Mesothelial cell of epicardium (in vitro differentiated cells): ENCODE results near the gene ZNF740. TPM values are rescaled to one million over a fixed set of nuclear protein-coding genes. Genes with fewer than 3 reads are reported as not detected.

Source experiments
- DNase-seq, 2 experiments: peaks; one replicate each; pipeline ENCODE4 v3.0.0; 2021; ENCODE audit warnings: low spot score in 2 of 2; ENCODE audit not compliant: unreplicated experiment in 2 of 2
- H3K27ac Mint-ChIP-seq: 2 replicates; pipeline ENCODE4 v1.8.0; 2021; ENCODE audit warnings: mixed read lengths
- H3K27me3 Mint-ChIP-seq: 2 replicates; pipeline ENCODE4 v1.8.0; 2021; ENCODE audit warnings: low read depth, mixed read lengths
- H3K36me3 Mint-ChIP-seq: 2 replicates; pipeline ENCODE4 v1.8.0; 2021; ENCODE audit warnings: mixed read lengths
- H3K4me1 Mint-ChIP-seq: 2 replicates; pipeline ENCODE4 v1.8.0; 2021; ENCODE audit warnings: mixed read lengths
- H3K4me3 Mint-ChIP-seq: 2 replicates; pipeline ENCODE4 v1.8.0; 2021; ENCODE audit warnings: mild to moderate bottlenecking, moderate library complexity, mixed read lengths
- H3K9me3 Mint-ChIP-seq: 2 replicates; pipeline ENCODE4 v1.8.0; 2021; ENCODE audit warnings: mixed read lengths
- CTCF ChIP-seq: fragments of 200-600 bp; sonication (generic); IDR thresholded peaks from one replicate; pipeline ENCODE4 v1.5.0; 2021; ENCODE audit warnings: antibody characterized with exemption; ENCODE audit not compliant: unreplicated experiment
- total RNA-seq: library from RNA; stranded (reverse); gene quantifications from 3 replicates; pipeline ENCODE4 v1.2.1, GENCODE V29; 2021

The ZNF740 gene
- total RNA-seq, 1 donor from 2014 or later = 97.5 TPM

GRCh38 chr12:53224897-53225634 is 44.5 kb downstream of the ZNF740 start:
- DNase-seq = no peak
- no peaks in the 10 kb centered on the region for H3K9me3 Mint-ChIP-seq
- H3K4me3 Mint-ChIP-seq = peak overlapping the region; percentile 29
- H3K27me3 Mint-ChIP-seq = no peaks in the 10 kb centered on the region
- no peak for TF ChIP-seq CTCF
- H3K4me1 Mint-ChIP-seq = peaks cover 55% of the 10 kb centered on the region
- H3K36me3 Mint-ChIP-seq = peaks cover 9% of the 10 kb centered on the region
- H3K27ac Mint-ChIP-seq = peak overlapping the region; percentile 90

- Mint-ChIP-seq H3K4me1 (peaks cover 61% of the 10 kb centered on the region), H3K36me3 (peaks cover 9% of the 10 kb centered on the region), H3K4me3 (no peak overlapping the region), H3K9me3 (no peaks in the 10 kb centered on the region), H3K27me3 (no peaks in the 10 kb centered on the region), H3K27ac (peak overlapping the region; percentile 90)
- no peak for TF ChIP-seq CTCF
- DNase-seq = no peak
Observed at GRCh38 chr12:53225635-53226424, 45.3 kb downstream of the ZNF740 start.

GRCh38 chr12:53226815-53227214 is 46.3 kb downstream of the ZNF740 start:
- H3K4me3 Mint-ChIP-seq = no peak overlapping the region
- no peaks in the 10 kb centered on the region for H3K27me3 Mint-ChIP-seq
- no peak for DNase-seq
- peaks cover 69% of the 10 kb centered on the region for H3K4me1 Mint-ChIP-seq
- H3K27ac Mint-ChIP-seq = peak overlapping the region; percentile 37
- H3K9me3 Mint-ChIP-seq = no peaks in the 10 kb centered on the region
- no peak for TF ChIP-seq CTCF
- H3K36me3 Mint-ChIP-seq = peaks cover 9% of the 10 kb centered on the region

GRCh38 chr12:53227341-53227740 is 46.8 kb downstream of the ZNF740 start:
- Mint-ChIP-seq H3K4me1 (peaks cover 65% of the 10 kb centered on the region), H3K27ac (peak overlapping the region; percentile 37), H3K9me3 (no peaks in the 10 kb centered on the region), H3K4me3 (no peak overlapping the region), H3K36me3 (peaks cover 9% of the 10 kb centered on the region), H3K27me3 (no peaks in the 10 kb centered on the region)
- DNase-seq = no peak
- no peak for TF ChIP-seq CTCF

- H3K36me3 Mint-ChIP-seq = peaks cover 9% of the 10 kb centered on the region
- H3K27ac Mint-ChIP-seq = no peak overlapping the region
- peaks cover 65% of the 10 kb centered on the region for H3K4me1 Mint-ChIP-seq
- DNase-seq = no peak
- no peaks in the 10 kb centered on the region for H3K27me3 Mint-ChIP-seq
- no peak overlapping the region for H3K4me3 Mint-ChIP-seq
- no peak for TF ChIP-seq CTCF
- H3K9me3 Mint-ChIP-seq = no peaks in the 10 kb centered on the region
Observed at GRCh38 chr12:53227836-53228235, 47.3 kb downstream of the ZNF740 start.
